Sigmoid colon (tissue), 4 donors: ENCODE measurements around the gene TRPM1.

Experiments
- CTCF ChIP-seq, 4 experiments: fragments of 450-650 bp in 3 of 4; fragments of 200-600 bp in 1 of 4; IDR thresholded peaks; one replicate each; pipeline ENCODE4 v1.5.1; 2016 to 2019; ENCODE audit warnings: antibody characterized with exemption in 4 of 4, mild to moderate bottlenecking in 3 of 4, moderate library complexity in 2 of 4
- EP300 ChIP-seq, 4 donors: sonication (generic); formaldehyde crosslinking; IDR thresholded peaks; one replicate each; pipeline ENCODE4 v1.6.1; 2017; ENCODE audit warnings: antibody characterized with exemption in 4 of 4

DNA sequence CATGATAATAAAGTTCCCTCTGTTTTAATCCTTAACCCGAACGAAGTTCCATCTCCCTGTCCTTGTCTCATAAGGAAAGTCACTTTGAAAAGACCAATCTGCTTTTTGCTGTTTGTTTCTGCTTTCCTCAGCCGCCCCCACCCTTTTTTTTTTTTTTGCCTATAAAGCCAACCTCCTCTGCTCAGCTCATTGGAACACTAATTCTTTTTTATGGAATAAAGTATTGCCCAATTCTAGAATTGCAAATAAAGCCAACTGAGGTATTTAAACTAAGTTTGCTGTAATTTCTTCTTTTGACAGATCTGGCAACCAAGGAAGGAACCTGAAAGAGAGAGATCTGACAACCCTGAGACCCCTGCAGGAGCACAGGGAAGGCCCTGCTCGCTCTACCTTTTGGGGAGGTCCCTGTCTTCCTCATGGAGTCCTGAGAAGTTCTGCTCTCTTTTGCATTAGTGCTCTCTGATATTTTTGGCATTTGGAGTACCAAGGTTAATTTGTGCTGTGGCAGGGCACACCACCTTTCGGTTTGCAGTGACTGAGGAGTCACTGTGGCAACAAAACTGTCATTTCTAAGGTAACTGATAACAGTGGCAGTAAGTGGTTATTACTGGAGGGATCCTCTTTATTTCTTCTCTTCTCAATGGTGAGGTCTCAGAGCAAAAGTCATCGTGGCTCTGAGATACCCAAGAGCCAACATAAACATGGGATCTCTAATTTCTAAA is 35.2 kb upstream of the TRPM1 start:
- TF ChIP-seq CTCF (IDR thresholded peaks at IDR 0.05) (no peak), EP300 (IDR thresholded peaks at IDR 0.05) (no peak)
